Measurements from ENCODE around the gene MSI2. TPM values are rescaled to one million over a fixed set of nuclear protein-coding genes. Genes with fewer than 3 reads are reported as not detected.

The MSI2 gene
- total and polyA plus RNA-seq, 2 experiments from 2014 or later = 18.9 to 41.8 TPM

DNA sequence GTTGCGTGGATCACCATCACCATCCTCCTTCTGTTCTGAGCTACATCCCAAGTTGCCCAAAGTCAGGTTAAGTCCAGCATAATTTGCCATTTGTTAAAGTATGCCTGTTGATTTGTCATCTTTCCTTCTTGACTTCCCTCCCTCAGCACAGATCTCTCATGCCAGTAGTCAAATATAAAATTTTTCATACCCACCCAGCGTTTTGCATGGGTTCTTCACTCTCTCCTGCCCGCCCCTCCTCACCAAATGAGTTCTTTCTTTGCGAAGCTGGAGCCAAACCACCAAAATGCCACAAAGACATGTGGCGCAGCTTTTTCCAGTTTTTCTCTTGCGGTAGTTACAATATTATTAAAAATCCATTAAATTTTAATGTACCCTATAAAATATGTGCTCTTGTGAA lies 167.2 kb downstream of the MSI2 start (continued):
- TF ChIP-seq ZNF331 (CRISPR knock-in tag; IDR thresholded peaks at IDR 0.05; ENCODE audit: low read depth) = no peak
- TF ChIP-seq, protein P1, sequence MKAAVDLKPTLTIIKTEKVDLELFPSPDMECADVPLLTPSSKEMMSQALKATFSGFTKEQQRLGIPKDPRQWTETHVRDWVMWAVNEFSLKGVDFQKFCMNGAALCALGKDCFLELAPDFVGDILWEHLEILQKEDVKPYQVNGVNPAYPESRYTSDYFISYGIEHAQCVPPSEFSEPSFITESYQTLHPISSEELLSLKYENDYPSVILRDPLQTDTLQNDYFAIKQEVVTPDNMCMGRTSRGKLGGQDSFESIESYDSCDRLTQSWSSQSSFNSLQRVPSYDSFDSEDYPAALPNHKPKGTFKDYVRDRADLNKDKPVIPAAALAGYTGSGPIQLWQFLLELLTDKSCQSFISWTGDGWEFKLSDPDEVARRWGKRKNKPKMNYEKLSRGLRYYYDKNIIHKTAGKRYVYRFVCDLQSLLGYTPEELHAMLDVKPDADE (IDR thresholded peaks at IDR 0.05) = no peak
- no peak for TF ChIP-seq POLR2AphosphoS5 (IDR thresholded peaks at IDR 0.05; ENCODE audit: low read depth)
- TF ChIP-seq CTCF (conservative IDR thresholded peaks at IDR 0.05; ENCODE audit: low read depth in 2 of 2) = no peak
- no peak for TF ChIP-seq EZH2 (IDR thresholded peaks at IDR 0.05; ENCODE audit: low read depth, unreplicated experiment)
- no peak for TF ChIP-seq STAT1 (IDR thresholded peaks at IDR 0.05; ENCODE audit: unreplicated experiment)
- TF ChIP-seq ZNF114 (CRISPR knock-in tag; IDR thresholded peaks at IDR 0.05) = no peak
- TF ChIP-seq JUNB (IDR thresholded peaks at IDR 0.05; ENCODE audit: unreplicated experiment) = no peak
- no peak for TF ChIP-seq CREB1 (CRISPR knock-in tag; IDR thresholded peaks at IDR 0.05; ENCODE audit: low read depth)
- no peak for TF ChIP-seq EZH2phosphoT487 (IDR thresholded peaks at IDR 0.05; ENCODE audit: unreplicated experiment)
- no peak for TF ChIP-seq REST (IDR thresholded peaks at IDR 0.05; ENCODE audit: unreplicated experiment)

DNA sequence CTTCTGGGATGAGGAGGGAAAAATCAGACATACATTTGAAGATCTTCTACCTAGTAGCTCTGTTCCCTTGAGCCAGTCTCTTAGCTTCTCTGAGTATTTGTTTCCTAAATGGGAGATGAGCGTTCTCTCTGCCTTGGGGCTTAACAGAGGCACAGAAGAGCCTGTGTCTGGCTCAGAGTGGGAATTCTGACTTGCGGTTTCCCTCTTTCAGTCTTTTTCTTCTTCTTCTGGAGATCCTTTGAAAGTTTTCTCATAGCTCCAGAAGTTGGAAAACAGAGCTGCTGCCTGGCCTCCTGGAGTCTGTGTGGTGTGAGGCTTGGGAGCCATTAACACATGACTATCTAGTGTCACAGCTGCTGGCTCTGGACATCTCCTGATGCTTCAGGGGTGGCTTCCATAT lies 167.9 kb downstream of the MSI2 start:
- Mint-ChIP-seq H3K9me3 (no peaks in the 10 kb centered on the region), H3K27ac (no peak overlapping the region), H3K36me3 (ENCODE audit: low read depth) (peaks cover 4% of the 10 kb centered on the region; the same call in 1 of the 3 replicates), H3K27me3 (ENCODE audit: insufficient read depth, low read depth, poor library complexity) (peaks cover 11% of the 10 kb centered on the region), H3K4me1 (peaks cover 36% of the 10 kb centered on the region), H3K4me3 (no peak overlapping the region)
- Histone ChIP-seq H3K4me1 (ENCODE audit: insufficient read depth) (peaks cover 25% of the 10 kb centered on the region), H3K36me3 (ENCODE audit: insufficient read depth) (no peaks in the 10 kb centered on the region), H3K4me2 (0 out of 2 replicates have a peak overlapping the region, but pooled peaks have one; percentile 3), H3K4me3 (no peak overlapping the region), H3F3A (replicated peaks; ENCODE audit: low read depth) (no peaks in the 10 kb centered on the region), H3K27ac (ENCODE audit: low read depth) (no peak overlapping the region), H3K79me2 (replicated peaks; ENCODE audit: insufficient read depth) (peaks cover 24% of the 10 kb centered on the region), H3K27me3 (ENCODE audit: insufficient read depth) (no peaks in the 10 kb centered on the region), H3K9me2 (ENCODE audit: insufficient read depth) (0 out of 2 replicates have a peak, but pooled peaks cover 3% of the 10 kb centered on the region), H4K20me1 (replicated peaks; ENCODE audit: insufficient read depth) (peaks cover 5% of the 10 kb centered on the region; the same call in 1 of the 2 replicates), H2AFZ (no peak overlapping the region)
- no peak for TF ChIP-seq STAT1 (IDR thresholded peaks at IDR 0.05; ENCODE audit: unreplicated experiment)
- no peak for DNase-seq (ENCODE audit: low spot score)
- no peak for ATAC-seq

Measured in GM23338 (cell line).